GM19468 (cell line): ENCODE data around the gene LPGAT1.
"Not testable (repeated sequence)": the region's sequence is repeated elsewhere in the genome, so short reads cannot be mapped to it uniquely, and the experiment has no call there.

Source experiments
- ATAC-seq: cut with Tn5 transposase; IDR thresholded peaks from one replicate; pipeline ENCODE4 v1.9.1; 2021; ENCODE audit warnings: mild to moderate bottlenecking, moderate library complexity, moderate number of reproducible peaks; ENCODE audit not compliant: unreplicated experiment; ENCODE audit errors: extremely low read depth

LPGAT1 gene, protein sequence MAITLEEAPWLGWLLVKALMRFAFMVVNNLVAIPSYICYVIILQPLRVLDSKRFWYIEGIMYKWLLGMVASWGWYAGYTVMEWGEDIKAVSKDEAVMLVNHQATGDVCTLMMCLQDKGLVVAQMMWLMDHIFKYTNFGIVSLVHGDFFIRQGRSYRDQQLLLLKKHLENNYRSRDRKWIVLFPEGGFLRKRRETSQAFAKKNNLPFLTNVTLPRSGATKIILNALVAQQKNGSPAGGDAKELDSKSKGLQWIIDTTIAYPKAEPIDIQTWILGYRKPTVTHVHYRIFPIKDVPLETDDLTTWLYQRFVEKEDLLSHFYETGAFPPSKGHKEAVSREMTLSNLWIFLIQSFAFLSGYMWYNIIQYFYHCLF

DNA sequence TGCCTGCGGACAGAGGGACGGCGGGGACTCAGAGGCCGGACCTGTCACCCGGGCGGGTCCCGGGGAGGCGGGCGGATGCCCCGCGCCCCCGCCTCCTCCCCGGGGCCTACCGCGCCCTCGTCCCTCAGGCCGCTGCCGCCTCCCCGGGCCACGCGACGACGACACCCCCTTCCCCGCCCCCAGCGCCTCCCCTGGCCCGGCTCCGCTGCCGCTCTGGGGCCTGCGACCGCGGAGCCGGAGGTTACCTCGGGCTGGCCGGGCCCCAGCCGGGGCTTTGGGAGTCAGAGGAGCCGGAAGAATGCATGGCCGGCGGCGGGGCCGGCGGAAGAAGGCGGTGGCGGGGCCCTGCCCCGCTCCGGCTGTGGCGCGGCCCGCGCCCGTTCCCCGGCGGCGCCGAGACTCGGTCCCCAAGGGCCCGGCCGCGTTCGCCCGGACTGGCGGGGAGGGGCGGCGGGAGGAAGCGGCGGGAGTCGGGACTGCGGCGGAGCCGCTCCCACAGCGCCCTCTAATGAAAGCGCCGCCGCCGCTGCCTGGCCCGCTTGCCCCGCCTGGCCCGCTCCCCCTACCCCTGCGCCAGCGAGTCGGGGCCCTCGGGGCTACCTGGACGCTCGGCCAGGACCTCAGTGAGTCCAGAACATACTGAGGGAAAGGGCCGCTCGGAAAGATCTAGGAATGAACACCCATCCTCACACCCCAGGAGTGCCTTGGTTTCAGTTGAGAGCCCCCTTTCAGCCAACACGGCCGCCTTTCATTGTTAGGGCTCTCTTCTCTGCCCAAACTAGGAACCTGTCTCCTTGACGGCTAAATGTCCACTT, at the start of gene LPGAT1:
LPGAT1 (minus strand) TSS at position 436 of the 815 bp plus-strand sequence. CDS start 1,467 bp downstream, outside the sequence.
- peak; percentile 49 for ATAC-seq

GRCh38 chr1:211879475-211879874, 48.9 kb upstream of the LPGAT1 start:
- ATAC-seq, result no peak

DNA sequence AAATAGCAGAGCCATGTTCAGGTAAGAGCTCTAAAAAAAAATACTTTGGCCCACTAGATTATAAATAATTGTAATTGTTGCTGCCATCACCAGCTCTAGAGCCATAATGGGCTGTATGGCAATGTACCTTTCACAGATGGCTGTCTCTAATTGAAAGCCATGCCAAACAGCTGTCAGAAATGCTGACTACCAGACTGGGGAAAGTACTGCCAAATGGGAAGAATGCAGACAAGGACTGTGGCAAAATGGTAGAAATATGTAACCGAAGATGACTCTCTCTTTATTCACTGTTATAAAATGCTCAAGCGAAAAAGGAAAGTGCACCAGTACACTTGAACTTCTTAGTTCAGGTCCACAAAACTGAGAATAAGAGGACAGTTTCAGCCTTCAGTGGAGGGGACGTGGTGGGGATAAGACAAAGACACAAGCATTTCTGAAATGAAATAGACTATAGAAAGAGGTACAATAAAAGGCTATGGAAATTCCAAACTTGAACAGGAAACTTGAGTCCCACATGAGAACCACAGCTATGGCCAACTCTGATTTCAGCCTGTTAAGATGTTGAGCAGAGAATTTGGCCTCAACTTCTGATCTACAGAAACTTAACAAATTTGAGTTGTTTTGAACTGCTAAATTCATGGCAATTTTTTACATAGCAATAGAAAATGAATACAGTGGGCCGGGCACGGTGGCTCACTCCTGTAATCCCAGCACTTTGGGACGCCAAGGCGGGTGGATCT, 46.5 kb upstream of the LPGAT1 start:
- no peak for ATAC-seq

GRCh38 chr1:211875541-211875940, 45.0 kb upstream of the LPGAT1 start:
- no peak for ATAC-seq

GRCh38 chr1:211874521-211875347, 44.2 kb upstream of the LPGAT1 start:
- no peak for ATAC-seq

DNA sequence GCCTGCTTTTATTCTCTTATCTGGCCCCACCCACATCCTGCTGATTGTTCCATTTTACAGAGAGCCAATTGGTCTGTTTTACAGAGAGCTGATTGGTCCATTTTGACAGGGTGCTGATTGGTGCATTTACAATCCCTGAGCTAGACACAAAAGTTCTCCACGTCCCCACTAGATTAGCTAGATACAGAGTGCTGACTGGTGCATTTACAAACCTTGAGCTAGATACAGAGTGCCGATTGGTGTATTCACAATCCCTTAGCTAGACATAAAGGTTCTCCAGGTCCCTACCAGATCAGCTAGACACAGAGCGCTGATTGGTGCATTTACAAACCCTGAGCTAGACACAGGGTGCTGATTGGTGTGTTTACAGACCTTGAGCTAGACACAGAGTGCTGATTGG, 43.2 kb upstream of the LPGAT1 start:
- not testable (repeated sequence) for ATAC-seq

DNA sequence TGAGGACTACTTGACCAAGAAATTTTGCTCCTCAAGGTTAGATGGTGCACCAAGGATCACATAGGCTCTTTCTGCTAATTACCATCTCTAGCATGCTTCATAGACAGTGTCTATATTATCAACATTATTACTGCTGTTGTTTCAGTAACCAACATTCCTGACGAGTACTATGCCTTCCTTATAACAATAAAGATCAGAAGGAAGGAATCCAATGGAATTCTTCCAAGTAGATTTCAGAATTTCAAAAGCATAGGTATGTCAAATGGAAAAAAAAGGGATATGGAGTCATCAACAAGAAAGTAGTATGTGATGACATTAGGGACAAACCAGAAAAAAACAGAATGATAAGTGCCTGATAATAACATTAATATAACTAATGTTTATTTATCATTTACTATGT, 39.6 kb upstream of the LPGAT1 start:
- ATAC-seq, result no peak

DNA sequence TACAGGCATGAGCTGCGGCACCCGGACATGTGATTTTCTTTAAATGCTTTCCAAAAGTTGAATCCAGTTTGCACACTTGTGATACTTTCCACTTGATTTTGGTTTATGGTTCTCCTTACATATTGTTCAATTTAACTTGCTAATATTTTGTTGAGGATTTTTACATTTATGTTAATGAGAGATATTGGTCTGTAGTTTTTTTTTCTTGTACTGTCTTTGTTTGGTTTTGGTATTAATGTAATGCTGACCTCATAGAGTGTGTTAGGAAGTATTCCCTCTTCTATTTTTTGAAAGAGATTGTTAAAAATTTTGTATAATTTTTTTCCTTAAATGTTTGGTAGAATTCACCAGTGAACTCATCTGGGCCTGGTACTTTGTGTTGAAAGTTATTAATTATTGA, 34.6 kb upstream of the LPGAT1 start:
- ATAC-seq, result no peak

GRCh38 chr1:211859405-211859804, 28.8 kb upstream of the LPGAT1 start:
- no peak for ATAC-seq

GRCh38 chr1:211851174-211851573, 20.6 kb upstream of the LPGAT1 start:
- ATAC-seq, result no peak

DNA sequence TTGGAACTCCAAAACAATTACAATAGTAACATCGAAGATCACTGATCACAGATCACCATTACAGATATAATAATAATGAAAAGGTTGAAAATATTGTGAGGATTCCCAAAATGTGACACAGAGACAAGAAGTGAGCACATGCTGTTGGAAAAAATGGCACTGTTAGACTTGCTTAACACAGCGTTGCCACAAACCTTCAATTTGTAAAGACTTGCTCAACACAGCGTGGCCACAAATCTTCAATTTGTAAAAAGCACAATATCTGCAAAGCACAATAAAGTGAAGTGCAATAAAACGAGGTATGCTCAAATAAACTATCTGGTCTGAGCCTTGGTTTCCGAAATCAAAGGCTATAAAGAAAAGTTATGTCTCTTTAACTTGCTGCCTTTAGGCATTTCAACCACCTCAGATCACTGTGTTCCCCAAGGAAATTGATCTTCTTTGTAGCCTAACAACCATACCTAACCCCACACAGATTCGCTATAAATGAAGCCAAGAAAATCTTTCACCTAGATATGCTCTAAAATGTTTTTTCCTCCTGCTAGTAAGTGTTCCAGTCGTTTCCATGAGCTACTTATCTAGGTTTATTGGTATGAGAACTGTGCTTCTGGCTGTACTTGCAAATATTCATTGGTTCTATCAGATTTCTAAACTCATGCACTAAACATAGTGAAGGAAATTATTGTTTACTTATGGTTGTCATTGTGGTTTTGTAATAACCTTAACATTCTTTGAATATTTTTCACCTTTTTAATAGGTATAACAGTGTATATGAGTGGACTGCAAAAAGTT, 13.1 kb upstream of the LPGAT1 start:
- ATAC-seq, result no peak

DNA sequence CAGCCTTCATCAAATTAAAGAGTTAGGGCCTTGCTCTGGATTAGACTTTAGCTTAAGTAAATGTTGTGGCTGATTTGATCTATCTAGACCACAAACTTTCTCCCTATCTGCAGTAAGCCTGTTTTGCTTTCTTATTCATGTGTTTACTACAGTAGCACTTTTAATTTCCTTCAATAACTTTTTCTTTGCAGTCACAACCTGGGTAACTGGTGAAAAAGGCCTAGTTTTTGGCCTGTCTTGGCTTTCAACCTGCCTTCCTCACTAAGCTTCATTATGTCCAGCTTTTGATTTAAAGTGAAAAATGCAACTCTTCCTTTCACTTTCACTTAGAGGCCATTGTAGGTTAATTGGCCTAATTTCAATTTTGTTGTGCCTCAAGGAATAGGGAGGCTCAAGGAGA, 12.5 kb upstream of the LPGAT1 start:
- ATAC-seq, result no peak

- no peak for ATAC-seq
Observed at GRCh38 chr1:211842518-211842917, 12.0 kb upstream of the LPGAT1 start.

DNA sequence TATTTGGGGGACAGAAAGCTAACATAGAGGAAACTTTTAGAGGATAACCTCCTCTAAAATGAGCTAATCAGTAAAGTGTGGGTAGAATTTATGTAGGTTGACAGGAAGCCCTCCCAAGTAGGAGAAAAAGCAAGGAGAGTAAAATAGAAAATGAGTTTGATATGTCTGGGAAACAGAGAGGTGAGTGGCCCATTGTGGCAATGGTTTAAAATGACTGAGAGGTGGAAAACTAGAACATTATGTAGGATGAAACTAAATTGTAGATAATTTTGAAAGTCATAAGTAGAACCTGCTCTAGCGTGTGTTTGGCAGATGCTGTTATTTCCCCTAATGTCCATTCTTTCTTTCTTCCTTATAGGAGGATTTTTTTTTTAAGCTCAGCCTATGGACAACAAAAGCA, 8.5 kb upstream of the LPGAT1 start:
- ATAC-seq, result no peak

DNA sequence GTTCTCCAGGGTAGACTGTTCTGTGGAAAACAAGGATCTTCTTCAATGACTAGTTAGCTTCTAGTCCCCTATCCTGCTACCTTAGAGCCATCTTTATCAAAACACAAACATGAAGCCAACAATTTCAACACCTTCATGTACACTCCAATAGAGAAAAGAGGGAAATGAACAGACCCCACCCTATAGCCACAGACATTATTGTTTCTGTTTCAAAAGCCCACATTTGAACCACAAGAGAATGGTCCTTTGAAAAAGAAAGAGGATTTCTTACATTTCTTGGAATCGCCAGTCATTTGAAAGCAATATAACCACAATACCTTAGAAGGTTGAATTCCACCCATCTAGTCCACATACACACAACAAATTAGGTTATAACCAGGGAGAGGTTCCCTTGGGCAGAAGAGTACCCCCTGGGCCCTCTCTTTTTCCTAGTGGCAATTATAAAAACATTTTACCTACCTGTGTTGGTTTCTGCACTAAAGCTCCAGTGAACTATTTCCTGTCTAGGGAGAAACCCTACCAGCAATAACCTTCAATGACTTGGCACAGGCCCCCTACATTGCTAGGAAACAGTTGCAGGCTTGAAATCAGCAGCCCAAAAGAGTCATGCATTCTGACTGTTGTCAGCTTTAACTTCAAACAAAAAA, 2.7 kb upstream of the LPGAT1 start:
- no peak for ATAC-seq

GRCh38 chr1:211832661-211833060, 2.1 kb upstream of the LPGAT1 start:
- no peak for ATAC-seq

DNA sequence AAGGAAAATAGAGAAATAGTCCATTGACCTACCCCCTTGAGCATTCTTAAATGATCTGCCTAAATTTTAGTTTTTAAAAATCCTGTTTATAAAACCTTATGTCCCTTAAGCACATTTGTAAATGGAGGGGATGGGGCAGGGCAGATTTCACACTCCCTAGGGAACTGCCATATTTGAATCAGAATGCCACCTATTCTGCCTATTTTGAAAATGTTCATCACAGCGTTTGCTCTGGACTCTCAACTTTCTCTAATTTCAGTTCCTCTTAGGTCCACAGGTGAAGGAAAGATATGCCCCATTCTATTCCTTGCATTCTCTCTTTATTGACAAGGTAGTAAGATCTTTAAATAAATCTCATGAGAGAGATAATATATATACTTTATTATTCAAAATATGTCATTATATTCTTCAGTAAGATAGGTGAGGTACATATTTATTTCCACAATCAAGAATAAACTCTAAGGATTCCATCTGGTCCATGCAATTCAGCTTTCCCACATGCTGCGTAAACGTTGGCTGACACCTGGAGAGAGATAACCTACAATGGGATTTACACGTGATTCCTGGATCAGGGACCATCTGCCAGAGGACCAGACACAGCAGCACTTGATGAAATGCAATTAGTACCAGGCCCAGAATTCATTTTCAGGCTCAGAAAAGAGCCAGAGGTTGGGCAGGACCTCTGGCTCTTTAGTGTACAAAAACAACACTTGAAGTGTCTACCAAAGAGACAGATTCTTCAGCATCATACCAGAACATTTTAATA, 1.2 kb upstream of the LPGAT1 start:
- no peak for ATAC-seq

DNA sequence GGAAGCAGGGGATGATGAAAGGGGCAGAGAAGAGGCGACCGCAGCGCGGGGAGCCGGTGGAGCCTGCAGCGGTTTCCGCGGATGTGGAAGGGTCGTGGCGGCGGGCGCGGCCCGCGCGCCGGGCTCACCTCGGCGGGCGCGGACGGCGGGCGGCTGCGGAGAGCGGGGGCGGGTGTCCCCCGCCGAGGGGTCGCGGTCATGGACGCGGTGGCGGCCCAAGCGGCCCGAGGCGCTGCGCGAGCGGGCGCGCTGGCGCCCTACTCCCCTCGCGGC, 572 bp downstream of the LPGAT1 start:
- no peak for ATAC-seq
